MG63 (cell line): ENCODE measurements around the gene SPINK8. TPM values are rescaled to one million over a fixed set of nuclear protein-coding genes. Genes with fewer than 3 reads are reported as not detected.
"Not testable (repeated sequence)": the region's sequence is repeated elsewhere in the genome, so short reads cannot be mapped to it uniquely, and the experiment has no call there.

Experiments
- DNase-seq: peaks from one replicate; pipeline ENCODE4 v3.0.0-alpha.2; 2020
- H3K27me3 ChIP-seq: fragments of 250-450 bp; sonication (Bioruptor Pico); 2 replicates; pipeline ENCODE4 v1.5.1; 2020; ENCODE audit warnings: mild to moderate bottlenecking, moderate library complexity
- H3K36me3 ChIP-seq: fragments of 250-450 bp; sonication (Bioruptor Pico); 2 replicates; pipeline ENCODE4 v1.5.1; 2020; ENCODE audit warnings: mild to moderate bottlenecking, moderate library complexity
- H3K4me3 ChIP-seq: fragments of 250-450 bp; sonication (Bioruptor Pico); 2 replicates; pipeline ENCODE4 v1.5.1; 2020; ENCODE audit warnings: mild to moderate bottlenecking, moderate library complexity
- H3K9me3 ChIP-seq: fragments of 250-450 bp; sonication (Bioruptor Pico); 2 replicates; pipeline ENCODE4 v1.5.1; 2020; ENCODE audit warnings: mild to moderate bottlenecking, moderate library complexity
- total RNA-seq: library from RNA; depleted of rRNA; stranded (reverse); fragments of >200 nt; shearing (Covaris generic); gene quantifications from 2 replicates; pipeline ENCODE4 v1.2.3, GENCODE V29; 2014; ENCODE audit warnings: low replicate concordance; rRNA removed

SPINK8 gene
- total RNA-seq, 1 experiment from 2014 or later, result not detected

- not testable (repeated sequence) for H3K36me3 ChIP-seq, H3K9me3 ChIP-seq, H3K4me3 ChIP-seq, DNase-seq, H3K27me3 ChIP-seq
Observed at GRCh38 chr3:48271223-48271622, 62.2 kb downstream of the SPINK8 start.

- no peak for DNase-seq
- Histone ChIP-seq H3K27me3 (no peaks in the 10 kb centered on the region), H3K36me3 (no peaks in the 10 kb centered on the region), H3K4me3 (no peak overlapping the region), H3K9me3 (no peaks in the 10 kb centered on the region)
Observed at GRCh38 chr3:48270306-48270705, 63.2 kb downstream of the SPINK8 start.

GRCh38 chr3:48269592-48269991 lies 63.9 kb downstream of the SPINK8 start:
- Histone ChIP-seq H3K9me3 (no peaks in the 10 kb centered on the region), H3K36me3 (no peaks in the 10 kb centered on the region), H3K4me3 (no peak overlapping the region), H3K27me3 (no peaks in the 10 kb centered on the region)
- DNase-seq, result no peak

- DNase-seq, result no peak
- H3K27me3 ChIP-seq, result no peaks in the 10 kb centered on the region
- no peaks in the 10 kb centered on the region for H3K36me3 ChIP-seq
- no peaks in the 10 kb centered on the region for H3K9me3 ChIP-seq
- no peak overlapping the region for H3K4me3 ChIP-seq
Observed at GRCh38 chr3:48268936-48269561, 64.4 kb downstream of the SPINK8 start.

GRCh38 chr3:48268381-48268935 lies 65.0 kb downstream of the SPINK8 start:
- H3K36me3 ChIP-seq, result no peaks in the 10 kb centered on the region
- H3K27me3 ChIP-seq, result no peaks in the 10 kb centered on the region
- no peak for DNase-seq
- no peaks in the 10 kb centered on the region for H3K9me3 ChIP-seq
- H3K4me3 ChIP-seq, result no peak overlapping the region

- no peak for DNase-seq
- H3K4me3 ChIP-seq, result no peak overlapping the region
- no peaks in the 10 kb centered on the region for H3K9me3 ChIP-seq
- no peaks in the 10 kb centered on the region for H3K36me3 ChIP-seq
- H3K27me3 ChIP-seq, result no peaks in the 10 kb centered on the region
Observed at GRCh38 chr3:48267782-48268181, 65.7 kb downstream of the SPINK8 start.

- Histone ChIP-seq H3K27me3 (no peaks in the 10 kb centered on the region), H3K36me3 (no peaks in the 10 kb centered on the region), H3K4me3 (no peak overlapping the region), H3K9me3 (no peaks in the 10 kb centered on the region)
- DNase-seq, result no peak
Observed at GRCh38 chr3:48258530-48258929, 74.9 kb downstream of the SPINK8 start.

Other genes with a start within 250 kb of the SPINK8 start
- gene CDC25A, start 145.2 kb downstream of the SPINK8 start, total RNA-seq, result 11.2 and 25.3 TPM in 2 replicates
- gene CAMP, start 110.2 kb downstream of the SPINK8 start, total RNA-seq, result not detected in 2 replicates
- 3.0 and 4.5 TPM in 2 replicates for gene ZNF589, start 92.6 kb downstream of the SPINK8 start, total RNA-seq
- gene NME6, start 32.3 kb downstream of the SPINK8 start, total RNA-seq, result 14.9 and 42.4 TPM in 2 replicates
- not detected in 2 replicates for gene FBXW12, start 38.6 kb upstream of the SPINK8 start, total RNA-seq
- gene PLXNB1, start 96.4 kb upstream of the SPINK8 start, total RNA-seq, result 1.6 and 7.0 TPM in 2 replicates
- 26.9 and 28.6 TPM in 2 replicates for gene CCDC51, start 106.5 kb upstream of the SPINK8 start, total RNA-seq
- 316 and 348 TPM in 2 replicates for gene TMA7, start 106.6 kb upstream of the SPINK8 start, total RNA-seq
- gene ATRIP, start 113.1 kb upstream of the SPINK8 start, total RNA-seq, result 6.8 and 25.3 TPM in 2 replicates
- 94.4 and 113 TPM in 2 replicates for gene SHISA5, start 170.5 kb upstream of the SPINK8 start, total RNA-seq
- 0.84 and 3.2 TPM in 2 replicates for gene PFKFB4, start 223.1 kb upstream of the SPINK8 start, total RNA-seq
- gene UCN2, start 230.1 kb upstream of the SPINK8 start, total RNA-seq, result 1.1 TPM in 1 of 2 replicates, not detected in the other